AG10803 (cell line): ENCODE measurements around the gene OSGEP.

Experiments used
- DNase-seq: peaks from one replicate; pipeline ENCODE4 v3.0.0; 2010; ENCODE audit warnings: low read depth
- H3K4me3 ChIP-seq: 2 replicates; pipeline ENCODE4 v1.5.1; 2011; ENCODE audit warnings: mild to moderate bottlenecking, low read length, control low read depth
- CTCF ChIP-seq: conservative IDR thresholded peaks from 2 replicates; pipeline ENCODE4 v1.5.1; 2011; ENCODE audit warnings: mild to moderate bottlenecking, low read length, control low read depth, inconsistent platforms

The OSGEP gene

GRCh38 chr14:20494935-20495766, 40.5 kb upstream of the OSGEP start:
- DNase-seq: peak; percentile 44

GRCh38 chr14:20493634-20494033, 39.0 kb upstream of the OSGEP start:
- no peak for TF ChIP-seq CTCF
- H3K4me3 ChIP-seq: no peak overlapping the region
- DNase-seq: no peak

More at GRCh38 chr14:20494935-20495766, 40.5 kb upstream of the OSGEP start:
- no peak overlapping the region for H3K4me3 ChIP-seq
- TF ChIP-seq CTCF: no peak

GRCh38 chr14:20492486-20492885, 37.9 kb upstream of the OSGEP start:
- DNase-seq: no peak
- no peak for TF ChIP-seq CTCF
- H3K4me3 ChIP-seq: no peak overlapping the region

- DNase-seq: no peak
- no peak for TF ChIP-seq CTCF
- no peak overlapping the region for H3K4me3 ChIP-seq
Observed at GRCh38 chr14:20490563-20490962, 36.0 kb upstream of the OSGEP start.

- no peak for TF ChIP-seq CTCF
- DNase-seq: no peak
- H3K4me3 ChIP-seq: no peak overlapping the region
Observed at GRCh38 chr14:20489093-20489994, 34.7 kb upstream of the OSGEP start.

GRCh38 chr14:20487396-20487725, 32.7 kb upstream of the OSGEP start:
- no peak overlapping the region for H3K4me3 ChIP-seq
- no peak for TF ChIP-seq CTCF
- DNase-seq: no peak
